B cell (primary cell): ENCODE data around the gene MAP3K20. TPM values are rescaled to one million over a fixed set of nuclear protein-coding genes. Genes with fewer than 3 reads are reported as not detected.

Experiments used
- ATAC-seq: fragments of 200-7000 bp; cut with Tn5 transposase; one replicate; pipeline ENCODE4 v1.10.0; 2021; ENCODE audit warnings: low read depth, mild to moderate bottlenecking, moderate number of reproducible peaks, moderate library complexity
- CTCF ChIA-PET: fragments of 350-600 bp; sonication (Branson Sonifier 250); formaldehyde crosslinking; loops from one replicate; lab custom pipeline; 2021; ENCODE audit warnings: antibody characterized with exemption, inconsistent platforms; lab: Charles Lee
- POLR2A ChIA-PET: fragments of 350-600 bp; sonication (Branson Sonifier 250); formaldehyde crosslinking; loops from one replicate; lab custom pipeline; 2021; ENCODE audit warnings: antibody characterized with exemption; lab: Charles Lee
- DNase-seq: peaks from one replicate; pipeline ENCODE4 v3.0.0; 2013
- H2AFZ ChIP-seq: 2 replicates; pipeline ENCODE4 v1.6.1; 2012; ENCODE audit warnings: mild to moderate bottlenecking, low read depth, low read length; ENCODE audit not compliant: insufficient read depth, poor library complexity, severe bottlenecking
- H3K27ac ChIP-seq, 2 donors: 1 replicate in 1 of 2; 2 replicates in 1 of 2; pipeline ENCODE4 v1.5.1; 2012 to 2013; ENCODE audit warnings: low read length in 2 of 2, mild to moderate bottlenecking in 2 of 2, moderate library complexity in 1 of 2
- H3K27me3 ChIP-seq, 4 experiments: fragments of 200-600 bp in 1 of 4; sonication (generic) in 1 of 4; replicated peaks in 1 of 4; 1 replicate in 2 of 4; 2 replicates in 2 of 4; pipeline versions ENCODE4 v1.6.1 to v1.7.0; 2013 to 2016; ENCODE audit warnings: low read length in 3 of 4, mild to moderate bottlenecking in 2 of 4, mixed read lengths in 1 of 4, moderate library complexity in 1 of 4; ENCODE audit not compliant: insufficient read depth in 4 of 4, control insufficient read depth in 3 of 4; ENCODE audit errors: control extremely low read depth in 1 of 4
- H3K36me3 ChIP-seq, 2 experiments: replicated peaks in 1 of 2; 1 replicate in 1 of 2; 2 replicates in 1 of 2; pipeline versions ENCODE4 v1.6.1 to v1.7.1; 2013; ENCODE audit warnings: low read length in 1 of 2; ENCODE audit not compliant: insufficient read depth in 2 of 2, control insufficient read depth in 1 of 2; ENCODE audit errors: control extremely low read depth in 1 of 2, extremely low read depth in 1 of 2
- H3K4me1 ChIP-seq, 2 donors: fragments of 200-600 bp in 1 of 2; sonication (generic) in 1 of 2; 1 replicate in 1 of 2; 2 replicates in 1 of 2; pipeline versions ENCODE4 v1.5.1 to v1.6.1; 2013 to 2017; ENCODE audit warnings: low read length in 2 of 2; ENCODE audit not compliant: control insufficient read depth in 2 of 2, insufficient read depth in 2 of 2
- H3K4me2 ChIP-seq: replicated peaks from 2 replicates; pipeline ENCODE3; 2012; ENCODE audit warnings: mild to moderate bottlenecking, low read depth, low read length; ENCODE audit not compliant: poor library complexity, severe bottlenecking
- H3K4me3 ChIP-seq, 5 experiments: fragments of 200-600 bp in 1 of 5; sonication (generic) in 1 of 5; 1 replicate in 3 of 5; 2 replicates in 2 of 5; pipeline versions ENCODE4 v1.5.1 to v1.7.0; 2011 to 2016; ENCODE audit warnings: low read length in 4 of 5, mild to moderate bottlenecking in 4 of 5, low read depth in 2 of 5, control low read depth in 1 of 5, moderate library complexity in 1 of 5; ENCODE audit not compliant: insufficient read depth in 1 of 5; ENCODE audit errors: control extremely low read depth in 1 of 5, extremely low read depth in 1 of 5
- H3K79me2 ChIP-seq: fragments of 200-600 bp; sonication (generic); one replicate; pipeline ENCODE4 v1.6.0; 2016; ENCODE audit warnings: low read length; ENCODE audit not compliant: control insufficient read depth, insufficient read depth
- H3K9ac ChIP-seq: fragments of 200-600 bp; sonication (generic); 2 replicates; pipeline ENCODE4 v1.6.1; 2017; ENCODE audit warnings: mild to moderate bottlenecking, low read length, moderate library complexity
- H3K9me3 ChIP-seq, 3 donors: one replicate each; pipeline versions ENCODE4 v1.6.1 to v1.7.1; 2013; ENCODE audit warnings: low read length in 2 of 3; ENCODE audit not compliant: control insufficient read depth in 2 of 3, insufficient read depth in 1 of 3; ENCODE audit errors: control extremely low read depth in 1 of 3
- H4K20me1 ChIP-seq: 2 replicates; pipeline ENCODE4 v1.6.0; 2012; ENCODE audit warnings: mild to moderate bottlenecking, low read length; ENCODE audit not compliant: insufficient read depth, control insufficient read depth, poor library complexity, severe bottlenecking
- H3K27ac Mint-ChIP-seq: one replicate; pipeline ENCODE4 v1.8.0; 2021; ENCODE audit warnings: mixed read lengths
- H3K27me3 Mint-ChIP-seq: one replicate; pipeline ENCODE4 v1.8.0; 2021; ENCODE audit warnings: mixed read lengths
- H3K4me1 Mint-ChIP-seq: one replicate; pipeline ENCODE4 v1.8.0; 2021; ENCODE audit warnings: mixed read lengths
- H3K4me3 Mint-ChIP-seq: one replicate; pipeline ENCODE4 v1.8.0; 2021; ENCODE audit warnings: mixed read lengths
- H3K9me3 Mint-ChIP-seq: one replicate; pipeline ENCODE4 v1.8.0; 2022; ENCODE audit warnings: mixed read lengths; ENCODE audit not compliant: insufficient read depth
- CTCF ChIP-seq: fragments of 200-600 bp; IDR thresholded peaks from one replicate; pipeline ENCODE4 v1.8.0; 2022; ENCODE audit warnings: antibody characterized with exemption, mild to moderate bottlenecking
- EZH2 ChIP-seq: IDR thresholded peaks from 2 replicates; pipeline ENCODE4 v1.6.1; 2012; ENCODE audit warnings: borderline replicate concordance, low read depth, mild to moderate bottlenecking, moderate library complexity, low read length; ENCODE audit not compliant: insufficient read depth, poor library complexity, severe bottlenecking
- WGBS: methylation state at CpG from one replicate; pipeline ENCODE4 v1.1.5; 2013; ENCODE audit warnings: missing lambda C conversion rate; ENCODE audit not compliant: insufficient coverage; 5-methylcytosine and 5-hydroxymethylcytosine counted together
- intact Hi-C: fragments of 100-400 bp; cut with micrococcal nuclease; formaldehyde crosslinking; loops from one replicate; pipeline ENCODE4 v1.10.0; 2022
- polyA plus RNA-seq: library from polyadenylated mRNA; depleted of rRNA; stranded (reverse); fragments of >200 nt; gene quantifications from 2 replicates; pipeline ENCODE4 v1.2.3, GENCODE V29; 2012
- total RNA-seq, 2 donors: library from RNA; stranded (reverse); fragments of 120-200 nt in 1 of 2; gene quantifications; 1 replicate in 1 of 2; 2 replicates in 1 of 2; pipeline versions ENCODE4 v1.2.3 to v1.2.4, GENCODE V29; 2013 to 2022

MAP3K20 gene
- total and polyA plus RNA-seq, 2 donors (not counting 1 experiment from before 2014, with no cell fraction given): 2.2 to 9.1 TPM

GRCh38 chr2:173138962-173139361 lies 63.3 kb downstream of the MAP3K20 start:
- POLR2A ChIA-PET: interaction anchor here (0.6 kb wide), 1 partner anchor 84 kb away, joined by 3 read pairs; no protein-coding TSS in a partner anchor
- intact Hi-C loops: no loop called here
- no peak overlapping the region for H3K9ac ChIP-seq
- no peak overlapping the region for H3K27ac Mint-ChIP-seq
- DNase-seq (no peak), ATAC-seq (no peak)
- no peaks in the 10 kb centered on the region for H3K4me1 Mint-ChIP-seq
- no peaks in the 10 kb centered on the region for H3K4me1 ChIP-seq
- H3K9me3 ChIP-seq: peaks cover 0 to 5% (median 0%) of the 10 kb centered on the region in 3 donors
- H3K27ac ChIP-seq: no peak overlapping the region
- no peak overlapping the region for H3K4me3 Mint-ChIP-seq
- no peak overlapping the region for H2AFZ ChIP-seq
- no peaks in the 10 kb centered on the region for H3K27me3 Mint-ChIP-seq
- 100% methylated on average over 2 of the region's 3 CpGs for WGBS
- TF ChIP-seq EZH2: no peak
- TF ChIP-seq CTCF: no peak
- CTCF ChIA-PET: no interaction called here
- no peaks in the 10 kb centered on the region for H4K20me1 ChIP-seq
- no peak overlapping the region for H3K4me2 ChIP-seq
- no peaks in the 10 kb centered on the region for H3K79me2 ChIP-seq
- no peaks in the 10 kb centered on the region for H3K36me3 ChIP-seq
- H3K27me3 ChIP-seq: no peaks in the 10 kb centered on the region
- H3K9me3 Mint-ChIP-seq: no peaks in the 10 kb centered on the region
- H3K4me3 ChIP-seq: no peak overlapping the region

GRCh38 chr2:173141666-173142065 lies 66.0 kb downstream of the MAP3K20 start:
- ChIA-PET POLR2A (no interaction called here), CTCF (no interaction called here)
- ATAC-seq (no peak), DNase-seq (no peak)
- TF ChIP-seq CTCF (no peak), EZH2 (no peak)
- Histone ChIP-seq H3K4me3 (no peak overlapping the region), H3K79me2 (no peaks in the 10 kb centered on the region), H3K27me3 (no peaks in the 10 kb centered on the region), H4K20me1 (no peaks in the 10 kb centered on the region), H3K9me3 (peaks cover 0 to 5% (median 0%) of the 10 kb centered on the region in 3 donors), H2AFZ (no peak overlapping the region), H3K36me3 (no peaks in the 10 kb centered on the region), H3K4me1 (no peaks in the 10 kb centered on the region), H3K9ac (no peak overlapping the region), H3K4me2 (no peak overlapping the region), H3K27ac (no peak overlapping the region)
- Mint-ChIP-seq H3K4me3 (no peak overlapping the region), H3K4me1 (no peaks in the 10 kb centered on the region), H3K9me3 (no peaks in the 10 kb centered on the region), H3K27ac (no peak overlapping the region), H3K27me3 (no peaks in the 10 kb centered on the region)
- intact Hi-C loops: no loop called here
